Mesenteric fat pad (tissue), 1 donor: Measurements from ENCODE around the gene SEMA4D. TPM values are rescaled to one million over a fixed set of nuclear protein-coding genes. Genes with fewer than 3 reads are reported as not detected.
A peak's percentile ranks its signal among the peaks of the same experiment; 100 is the strongest.

Source experiments
- DNase-seq: peaks from one replicate; pipeline ENCODE4 v3.0.0-alpha.2; 2020; ENCODE audit warnings: low spot score
- total RNA-seq: library from RNA; stranded (reverse); fragmentation: NEBNext Ultra II Directional; extraction: Animal tissue kit (Norgen Biotek cat#: 25700); gene quantifications from one replicate; pipeline ENCODE4 v1.2.1, GENCODE V29; 2021
- donor health status: DM: yes; HTN: yes; CAD: no.

The SEMA4D gene
- total RNA-seq, 1 donor from 2014 or later: 16.9 TPM

DNA sequence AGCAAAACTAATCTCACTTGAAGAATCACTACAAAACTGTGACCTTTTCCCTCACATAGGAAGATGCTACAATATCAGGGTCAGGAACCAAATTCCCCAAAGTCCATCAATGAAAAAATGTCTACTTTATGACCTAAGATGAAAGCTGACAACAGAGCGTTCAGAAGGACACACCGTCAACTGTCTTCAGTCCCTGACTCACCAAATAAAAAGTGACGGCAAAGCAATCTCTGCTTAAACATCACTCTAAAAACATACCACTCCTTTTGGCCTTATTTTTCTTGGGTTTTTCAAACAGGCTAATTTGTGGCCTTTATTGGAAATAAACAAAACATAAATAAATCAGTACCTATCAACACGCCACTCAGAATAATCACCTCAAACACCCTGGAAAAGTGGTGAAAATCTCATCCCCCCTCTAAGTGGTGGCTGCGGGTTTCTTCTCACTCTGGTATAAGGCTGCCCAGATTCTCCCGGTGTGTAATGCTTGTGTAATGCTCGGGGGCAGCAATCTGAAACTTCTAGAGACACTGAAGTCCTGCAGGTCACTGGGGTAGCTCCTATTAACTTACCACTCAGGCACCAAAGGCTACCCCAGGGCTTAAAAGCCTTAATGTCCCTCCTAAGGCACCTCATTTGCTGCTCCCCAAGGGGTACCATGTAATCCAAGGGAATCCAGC is 29.5 kb downstream of the SEMA4D start:
- DNase-seq: no peak

DNA sequence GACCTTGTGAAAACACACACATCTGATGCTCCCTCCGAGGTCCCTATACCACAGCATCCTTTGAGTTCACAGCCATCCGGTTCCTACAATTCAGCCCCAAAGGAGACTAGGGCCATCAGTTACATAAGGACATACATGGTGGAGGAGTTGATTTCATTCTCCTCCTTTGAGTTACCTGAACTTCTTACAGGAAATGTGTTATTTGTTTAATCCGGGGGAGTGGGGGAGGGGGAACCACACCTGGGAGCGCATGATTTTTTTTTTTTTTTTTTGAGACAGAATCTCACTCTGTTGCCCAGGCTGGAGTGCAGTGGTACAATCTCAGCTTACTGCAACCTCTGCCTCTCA is 30.7 kb downstream of the SEMA4D start:
- DNase-seq: no peak

DNA sequence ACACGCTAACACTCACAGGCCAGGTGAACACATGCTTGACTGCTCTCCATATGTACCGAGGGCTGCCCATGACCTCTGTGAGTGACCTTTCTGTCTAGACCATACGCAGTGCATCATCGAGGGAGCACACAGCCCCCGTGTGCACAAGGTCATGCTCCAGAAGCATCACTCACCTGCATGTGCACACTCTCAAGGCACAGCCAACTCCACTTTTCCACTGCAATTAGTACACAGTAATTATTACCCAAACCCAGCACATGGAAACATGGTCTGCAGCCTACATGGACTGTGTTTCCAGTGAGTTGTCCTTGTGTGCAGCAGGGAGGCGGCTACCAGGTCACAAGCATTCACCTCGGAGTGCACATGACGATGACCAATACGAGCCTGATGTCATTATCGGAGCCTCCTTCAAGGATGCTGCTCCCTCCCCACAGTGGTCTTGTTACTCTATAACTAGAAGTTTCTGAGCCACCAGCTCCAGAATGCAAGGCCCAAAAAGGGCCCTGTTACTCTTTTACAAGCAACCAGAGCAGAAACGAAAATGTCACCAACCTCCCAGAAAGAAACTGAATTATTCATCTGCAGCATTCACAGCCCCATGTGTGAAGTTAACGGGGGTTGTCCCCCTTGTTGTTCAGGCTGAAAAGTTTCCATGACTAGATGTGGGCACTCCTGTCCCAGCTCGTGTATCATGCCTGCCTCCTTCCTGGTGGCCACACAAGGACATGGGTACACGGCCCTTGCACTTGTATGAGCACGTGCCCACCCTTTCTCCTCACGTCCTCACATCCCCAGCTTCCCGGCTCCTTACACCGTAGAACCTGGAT is 31.2 kb downstream of the SEMA4D start:
- DNase-seq: peak; percentile 64

DNA sequence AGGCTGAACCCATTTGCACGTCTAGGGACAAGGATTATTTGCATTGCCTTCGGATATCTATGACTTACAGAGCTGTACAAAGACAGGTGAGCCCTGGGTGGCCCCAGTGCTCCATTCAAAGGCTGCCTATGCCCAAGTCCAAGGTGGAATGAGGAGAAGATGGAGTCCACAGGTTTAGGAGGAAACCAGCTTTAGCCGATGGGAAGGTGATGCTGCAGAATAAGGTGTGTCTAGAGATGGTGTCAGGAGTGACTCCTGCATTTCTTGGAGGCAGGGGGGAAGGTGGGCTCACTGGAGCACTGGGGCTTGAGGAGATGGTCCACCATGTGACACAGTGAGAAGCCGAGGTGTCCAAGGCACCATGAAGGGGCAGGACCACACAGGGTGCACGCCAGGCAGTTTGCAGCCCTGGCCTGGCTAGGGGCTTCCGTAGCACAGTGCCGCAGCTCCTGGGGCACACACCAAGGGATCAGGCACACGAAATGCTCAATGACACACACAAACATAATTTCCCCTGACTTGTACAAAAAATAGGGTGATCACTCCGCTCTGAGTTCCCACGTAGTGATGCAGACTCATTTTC is 32.1 kb downstream of the SEMA4D start:
- peak; percentile 47 for DNase-seq

DNA sequence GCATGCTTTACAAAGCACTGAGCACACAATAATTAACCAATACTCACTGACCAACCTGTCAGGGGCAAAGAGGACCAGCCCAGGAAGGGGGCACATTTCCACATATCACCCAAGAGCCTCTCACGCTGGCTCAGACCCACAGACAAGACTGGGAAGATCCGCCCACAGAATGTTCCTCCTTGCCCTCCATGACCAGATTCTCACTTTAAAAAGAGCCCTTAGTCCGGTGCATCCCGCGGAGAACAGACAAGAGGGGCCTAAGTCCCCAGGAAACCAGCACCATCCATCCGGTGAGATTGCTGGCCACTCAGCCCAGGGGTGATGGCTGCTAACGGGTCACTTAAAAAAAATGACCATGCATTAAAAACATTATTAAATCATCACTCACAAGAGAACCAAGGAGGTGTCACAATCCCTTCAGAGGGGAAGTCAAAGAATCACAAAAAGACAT is 32.9 kb downstream of the SEMA4D start:
- DNase-seq: peak; percentile 57

DNA sequence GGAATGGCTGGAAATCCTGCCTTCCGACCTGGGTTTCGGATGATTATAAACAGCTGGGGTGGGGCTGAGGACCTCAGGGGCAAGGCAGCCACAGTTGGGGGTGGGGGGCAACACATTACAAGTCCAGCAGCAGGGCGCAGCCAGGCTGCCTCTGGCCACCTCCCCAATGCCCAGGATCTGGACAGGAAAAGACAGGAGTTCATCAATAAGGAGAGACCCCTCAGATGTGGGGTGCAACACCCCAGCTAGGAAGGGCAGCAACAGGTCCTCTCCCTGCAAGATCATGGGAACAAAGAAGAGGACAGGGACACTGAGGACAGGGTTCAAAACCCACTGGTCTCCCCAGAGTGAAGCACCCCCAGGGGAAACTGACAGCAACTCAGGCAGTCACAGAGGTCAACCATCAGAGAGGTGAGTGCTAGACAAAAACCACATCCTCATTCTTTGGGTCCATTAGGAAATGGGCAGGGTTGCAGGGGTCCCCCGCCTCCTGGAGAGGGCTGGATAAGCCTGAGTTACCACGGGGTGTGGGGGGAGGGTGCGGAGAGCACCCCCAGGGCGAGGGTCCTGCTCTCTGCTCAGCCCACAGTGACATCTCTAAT is 33.5 kb downstream of the SEMA4D start:
- DNase-seq: peak; percentile 68

DNA sequence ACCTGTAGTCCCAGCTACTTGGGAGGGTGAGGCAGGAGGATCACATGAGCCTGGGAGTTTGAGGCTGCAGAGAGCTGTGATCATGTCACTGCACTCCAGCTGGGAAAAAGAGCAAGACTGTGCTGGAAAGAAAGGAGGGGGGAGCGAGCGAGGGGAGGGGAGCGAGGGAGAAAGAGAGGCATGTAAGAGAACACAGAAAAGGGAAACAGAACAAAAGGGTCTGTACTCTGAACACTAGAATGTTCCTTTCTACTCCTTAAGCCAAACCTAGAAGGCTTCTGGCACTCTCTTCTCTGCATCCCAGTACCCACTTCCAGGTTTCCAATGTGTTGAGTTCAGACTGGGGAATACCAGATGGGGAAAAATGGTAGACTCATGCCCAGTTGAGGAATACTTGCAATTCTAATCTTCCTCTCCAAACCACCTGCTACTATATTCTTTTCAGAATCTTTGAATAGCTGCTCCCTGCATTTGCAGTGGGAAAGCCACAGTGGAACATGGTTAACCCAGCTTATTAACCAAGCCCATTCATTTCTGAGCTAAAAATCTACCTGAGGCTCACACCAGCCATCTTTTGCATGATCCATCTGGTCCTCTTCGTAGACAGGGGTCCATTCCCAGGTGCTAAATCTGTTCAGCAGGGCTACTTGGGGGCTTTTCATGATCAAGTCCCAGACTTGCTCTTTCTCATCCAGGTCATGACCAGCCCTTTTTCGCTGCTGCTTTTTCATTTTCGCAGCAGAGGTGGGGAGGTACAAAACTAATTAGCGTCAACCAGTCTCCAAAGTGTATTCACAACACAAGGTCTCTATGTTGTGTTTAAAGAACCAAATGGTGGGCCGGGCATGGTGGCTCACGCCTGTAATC is 34.9 kb downstream of the SEMA4D start:
- no peak for DNase-seq

DNA sequence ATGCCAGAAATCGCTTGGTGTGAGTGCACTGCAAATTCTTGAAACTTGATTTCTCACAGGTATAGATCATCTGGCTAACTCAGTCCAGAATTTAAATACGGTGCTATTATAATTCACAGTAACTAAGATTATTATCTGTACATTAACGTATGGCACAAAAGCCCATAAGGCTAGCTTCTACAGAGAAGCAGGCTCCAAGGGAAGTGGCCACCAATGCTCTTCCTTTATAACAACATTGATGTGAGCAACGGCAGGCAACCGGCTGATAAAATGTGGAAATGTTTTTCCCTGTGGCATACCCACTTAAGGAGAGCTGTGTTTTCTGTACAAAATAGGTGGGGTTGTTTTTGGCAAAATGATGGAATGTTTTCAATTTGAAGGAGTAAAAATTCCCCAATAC is 35.7 kb downstream of the SEMA4D start:
- no peak for DNase-seq

DNA sequence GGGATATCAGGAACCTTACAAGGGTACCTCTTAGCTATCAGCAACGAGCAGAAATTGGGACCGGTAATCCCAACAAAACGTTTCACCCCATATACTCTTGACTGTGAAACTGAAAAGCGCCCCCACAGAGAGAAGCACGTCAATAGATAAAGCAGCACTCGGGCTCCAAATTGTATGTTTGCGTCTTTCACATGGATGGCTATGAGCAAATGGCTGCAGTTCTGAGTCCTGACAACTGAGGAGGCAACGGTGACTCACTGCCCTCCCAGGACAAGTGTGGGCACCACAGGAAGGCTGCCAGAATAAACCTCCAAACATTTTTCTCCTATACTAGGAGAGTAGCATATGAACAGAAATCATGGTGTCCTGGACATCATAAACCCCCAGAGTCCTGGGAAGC is 36.6 kb downstream of the SEMA4D start:
- no peak for DNase-seq

DNA sequence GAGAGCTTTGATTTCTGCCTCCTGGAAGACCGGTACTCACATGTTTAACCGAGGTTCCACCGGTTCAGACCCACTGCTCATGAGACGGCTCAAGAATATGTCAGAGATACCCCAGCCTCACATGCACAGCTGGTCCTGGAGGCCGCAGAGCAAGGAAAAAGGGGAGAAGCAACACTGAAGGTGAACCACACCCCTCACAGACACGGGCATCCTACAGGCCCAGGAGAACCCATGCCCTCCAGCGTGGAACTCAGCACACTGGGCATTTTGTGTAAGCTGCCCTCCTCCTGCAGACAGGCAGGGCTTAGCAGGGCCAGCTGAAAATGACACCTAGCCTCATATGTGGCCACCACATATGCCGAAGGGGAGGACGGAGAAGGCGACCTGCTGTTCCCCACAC is 37.4 kb downstream of the SEMA4D start:
- DNase-seq: no peak

DNA sequence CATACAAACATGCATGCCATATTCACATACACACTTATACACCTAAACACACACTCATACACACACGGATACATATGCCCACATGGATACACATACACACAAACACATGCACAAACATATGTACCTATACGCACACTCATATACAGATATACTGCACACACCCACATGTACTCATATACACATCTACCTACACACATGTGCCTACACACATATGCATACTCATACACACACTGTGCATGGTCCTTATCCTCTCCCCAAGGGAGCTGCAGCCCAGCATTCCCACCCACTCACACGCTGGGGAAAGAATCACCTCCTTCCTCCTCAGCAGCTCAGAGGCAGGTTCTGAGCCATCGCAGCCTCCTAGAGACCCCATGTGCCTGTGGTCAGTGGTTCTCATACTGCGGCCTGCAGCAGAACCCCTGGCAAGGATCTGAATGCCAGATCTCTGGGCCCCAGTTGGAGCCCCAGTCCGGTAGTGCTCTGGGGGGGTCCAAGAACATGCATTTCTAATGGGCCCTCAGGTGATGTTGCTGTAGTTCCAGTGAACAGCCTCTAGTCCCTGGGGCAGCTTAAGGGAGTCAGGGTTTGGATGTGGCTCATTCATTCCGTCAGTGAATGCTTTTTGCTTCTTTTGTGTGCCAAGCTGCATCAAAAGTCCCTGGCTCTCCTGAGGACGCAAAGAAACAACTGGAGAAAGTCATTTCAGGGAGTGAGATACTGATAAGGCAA is 39.0 kb downstream of the SEMA4D start:
- no peak for DNase-seq

DNA sequence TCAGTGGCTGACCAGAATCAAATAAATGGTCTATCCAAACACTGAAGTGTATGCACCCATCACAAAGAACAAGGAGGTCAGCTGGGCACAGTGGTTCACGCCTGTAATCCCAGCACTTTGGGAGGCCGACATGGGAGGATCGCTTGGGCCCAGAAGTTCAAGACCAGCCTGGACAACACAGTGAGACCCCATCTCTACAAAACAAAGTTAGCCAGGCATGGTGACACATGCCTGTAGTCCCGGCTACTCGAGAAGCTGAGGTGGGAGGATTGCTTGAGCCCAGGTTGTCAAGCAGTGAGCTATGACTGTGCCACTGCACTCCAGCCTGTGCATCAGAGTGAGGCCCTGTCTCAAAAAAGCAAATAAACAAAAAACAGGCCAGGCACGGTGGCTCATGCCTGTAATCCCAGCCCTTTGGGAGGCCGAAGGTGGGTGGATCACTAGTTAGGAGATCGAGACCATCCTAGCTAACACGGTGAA is 40.5 kb downstream of the SEMA4D start:
- DNase-seq: no peak

DNA sequence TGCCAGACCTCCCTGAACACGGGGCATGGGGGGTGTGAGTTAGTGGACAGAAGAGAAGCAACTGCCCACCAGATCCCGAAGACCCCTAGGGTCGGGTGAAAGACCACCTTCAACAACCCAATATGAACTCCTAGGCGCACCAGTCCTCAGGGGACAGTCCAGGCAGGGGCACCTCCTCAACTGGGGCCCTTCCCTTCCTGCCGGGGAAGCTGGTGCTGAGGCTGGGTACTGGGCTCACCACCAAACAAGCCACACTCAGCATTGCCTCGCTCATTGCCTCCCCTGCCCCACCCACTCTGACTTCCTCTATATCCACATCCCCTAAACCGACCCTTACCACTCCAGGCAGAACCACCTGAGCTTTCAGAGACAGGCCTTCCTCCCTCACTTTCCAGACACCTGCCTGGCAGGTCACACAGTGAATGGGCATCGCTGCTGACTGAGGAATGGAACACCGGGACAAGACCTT is 42.5 kb downstream of the SEMA4D start:
- DNase-seq: no peak

DNA sequence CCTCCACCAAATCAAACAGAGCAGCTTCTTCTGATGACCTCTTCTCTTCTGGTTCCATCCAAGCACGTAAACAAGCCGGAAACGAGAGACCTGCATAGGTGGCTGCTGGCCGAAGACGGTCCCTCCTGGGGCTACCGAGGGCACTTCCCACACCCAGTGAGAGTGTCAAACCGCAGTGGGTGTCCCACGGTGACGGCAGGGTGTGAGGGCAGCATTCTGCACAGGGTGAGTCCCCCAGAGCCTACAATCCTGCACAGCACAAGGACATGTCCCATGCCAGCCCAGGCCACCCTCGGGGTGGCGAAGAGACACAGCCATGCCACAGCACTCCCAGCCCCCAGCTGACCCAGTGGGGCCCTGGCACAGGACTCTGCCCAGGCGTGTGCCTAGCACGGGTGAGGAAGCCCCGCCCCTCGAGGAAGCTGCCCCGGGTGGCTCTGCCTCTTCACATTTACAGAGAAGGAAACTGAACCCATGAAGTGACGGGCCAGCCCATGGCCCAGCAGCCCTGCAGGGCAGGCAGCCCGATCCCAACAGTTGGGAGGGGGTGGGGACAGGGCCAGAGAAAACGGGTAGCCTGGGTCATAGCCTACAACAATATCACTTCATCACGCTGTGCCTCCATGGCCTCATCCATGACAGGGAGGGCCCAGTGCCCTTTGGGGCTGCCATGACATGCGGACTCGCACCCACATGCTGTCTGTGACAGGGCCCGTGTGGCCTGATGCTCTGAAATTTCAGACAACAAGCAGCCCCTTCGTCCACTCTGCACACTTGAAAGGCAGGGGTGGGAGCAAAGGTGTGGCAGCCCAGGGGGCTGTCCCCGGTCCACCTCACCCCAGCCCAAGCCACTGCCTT is 43.2 kb downstream of the SEMA4D start:
- peak; percentile 87 for DNase-seq

DNA sequence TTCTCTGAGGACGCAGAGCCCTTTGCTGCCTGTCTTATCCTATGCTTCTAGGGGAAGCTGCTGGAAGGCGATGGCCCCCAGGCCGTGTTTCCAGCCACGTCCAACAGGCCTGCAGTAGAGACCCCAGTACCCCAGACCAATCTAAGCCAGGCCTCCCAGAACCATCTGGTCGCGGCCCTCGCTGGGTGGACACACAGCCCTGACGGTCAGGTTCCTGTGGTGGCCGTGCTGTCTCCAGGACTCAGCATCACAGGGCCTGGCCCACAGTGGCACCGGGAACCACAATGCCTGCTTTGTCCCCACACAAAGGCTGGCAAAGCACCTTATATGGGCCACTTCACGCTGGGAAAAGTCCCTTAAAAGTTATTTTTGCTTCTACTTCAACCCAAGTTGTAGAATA is 44.5 kb downstream of the SEMA4D start:
- DNase-seq: no peak

DNA sequence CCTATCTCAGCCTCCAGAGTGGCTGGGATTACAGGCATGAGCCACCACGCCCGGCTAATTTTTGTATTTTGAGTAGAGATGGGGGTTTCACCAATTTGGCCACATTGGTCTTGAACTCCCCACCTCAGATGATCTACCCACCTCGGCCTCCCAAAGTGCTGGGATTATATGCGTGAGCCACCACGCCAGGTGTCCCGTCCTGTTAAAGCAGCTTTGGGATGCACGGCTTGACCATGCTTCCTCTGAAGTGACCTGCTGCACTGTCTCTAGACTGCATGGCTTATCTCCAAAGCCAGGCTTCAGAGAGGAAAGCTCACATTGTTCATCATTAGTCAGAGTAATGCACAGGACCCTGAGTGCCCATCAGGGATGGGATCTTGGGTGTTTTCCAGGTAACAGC is 45.4 kb downstream of the SEMA4D start:
- DNase-seq: no peak

DNA sequence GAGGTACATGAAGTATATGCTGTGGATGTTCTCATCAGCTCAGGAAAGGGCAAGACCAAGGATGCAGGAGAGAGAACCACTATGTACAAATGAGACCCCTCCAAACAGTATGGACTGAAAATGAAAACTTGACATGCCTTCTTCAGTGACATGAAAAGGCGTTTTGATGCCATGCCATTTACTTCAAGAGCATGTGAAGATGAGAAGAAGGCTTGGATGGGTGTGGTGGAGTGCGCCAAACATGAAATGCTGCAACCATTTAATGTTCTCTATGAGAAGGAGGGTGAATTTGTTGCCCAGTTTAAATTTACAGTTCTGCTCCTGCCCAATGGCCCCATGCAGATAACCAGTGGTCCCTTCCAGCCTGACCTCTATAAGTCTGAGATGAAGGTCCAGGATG is 47.7 kb downstream of the SEMA4D start:
- no peak for DNase-seq

DNA sequence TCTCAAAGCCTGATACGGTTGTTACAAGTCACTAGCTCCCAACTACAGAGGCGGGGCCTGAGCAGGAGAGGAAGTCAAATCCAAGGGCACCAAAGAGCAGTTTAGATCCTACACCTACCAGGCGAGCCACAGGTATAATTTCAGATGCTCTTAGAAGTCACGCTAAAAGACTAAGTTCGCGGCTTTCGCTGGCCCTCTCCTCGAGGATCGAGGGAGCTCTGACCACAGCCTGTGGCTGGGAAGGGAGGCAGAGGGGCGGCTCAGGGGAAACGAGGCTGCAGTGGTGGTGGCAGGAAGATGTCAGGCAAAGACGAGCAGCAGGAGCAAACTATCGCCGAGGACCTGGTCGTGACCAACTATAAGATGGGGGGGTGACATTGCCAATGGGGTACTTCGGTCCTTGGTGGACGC is 48.6 kb downstream of the SEMA4D start:
- DNase-seq: no peak

DNA sequence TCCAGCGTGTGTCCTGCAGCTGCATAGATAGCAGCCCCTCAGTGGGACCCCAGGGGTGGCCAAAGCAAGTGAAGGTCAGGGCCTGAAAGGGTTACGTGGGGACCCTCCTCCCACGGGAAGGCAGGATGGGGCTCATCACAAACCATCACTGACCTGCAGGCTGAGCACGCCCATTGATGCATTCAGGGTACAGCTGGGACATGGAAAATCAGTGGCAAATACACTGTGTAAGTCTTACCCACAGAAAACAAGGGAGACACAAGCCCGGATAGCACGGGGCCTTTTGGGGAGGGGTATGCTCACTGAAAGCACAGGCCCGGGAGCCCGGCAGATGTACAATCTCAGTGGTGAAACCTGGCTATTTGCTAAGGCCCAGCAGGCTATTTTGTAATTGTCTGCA is 49.1 kb downstream of the SEMA4D start:
- DNase-seq: no peak
